GM23338 (cell line): ENCODE results near the gene CCDC152. TPM values are rescaled to one million over a fixed set of nuclear protein-coding genes. Genes with fewer than 3 reads are reported as not detected.

Source experiments
- ATAC-seq: fragments of 200-7000 bp; cut with Tn5 transposase; 3 replicates; pipeline ENCODE4 v1.9.1; 2020
- DNase-seq: peaks from one replicate; pipeline ENCODE4 v3.0.0-alpha.2; 2015; ENCODE audit warnings: low spot score
- H2AFZ ChIP-seq: fragments of 200-600 bp; sonication (generic); 2 replicates; pipeline ENCODE4 v1.8.0; 2016; ENCODE audit warnings: antibody characterized with exemption, mild to moderate bottlenecking, moderate library complexity
- H3F3A ChIP-seq: fragments of 200-600 bp; sonication (generic); replicated peaks from 2 replicates; pipeline ENCODE4 v1.8.0; 2017; ENCODE audit warnings: antibody characterized with exemption, mixed run types, low read depth
- H3K27ac ChIP-seq: fragments of 200-600 bp; sonication (generic); 2 replicates; pipeline ENCODE4 v1.6.1; 2016; ENCODE audit warnings: low read depth
- H3K27me3 ChIP-seq: fragments of 200-600 bp; sonication (generic); 2 replicates; pipeline ENCODE4 v1.8.0; 2016; ENCODE audit warnings: mild to moderate bottlenecking, mixed run types, moderate library complexity; ENCODE audit not compliant: insufficient read depth
- H3K36me3 ChIP-seq: fragments of 200-600 bp; sonication (generic); 2 replicates; pipeline ENCODE4 v1.8.0; 2016; ENCODE audit warnings: mild to moderate bottlenecking; ENCODE audit not compliant: insufficient read depth
- H3K4me1 ChIP-seq: fragments of 200-600 bp; sonication (generic); 2 replicates; pipeline ENCODE4 v1.8.0; 2016; ENCODE audit warnings: mild to moderate bottlenecking, moderate library complexity; ENCODE audit not compliant: insufficient read depth
- H3K4me2 ChIP-seq: fragments of 200-600 bp; sonication (generic); 2 replicates; pipeline ENCODE4 v1.7.1; 2017; ENCODE audit warnings: mixed run types
- H3K4me3 ChIP-seq: fragments of 200-600 bp; sonication (generic); 2 replicates; pipeline ENCODE4 v1.6.1; 2016; ENCODE audit warnings: mixed run types
- H3K79me2 ChIP-seq: fragments of 200-600 bp; sonication (generic); replicated peaks from 2 replicates; pipeline ENCODE4 v1.8.0; 2017; ENCODE audit warnings: mild to moderate bottlenecking; ENCODE audit not compliant: insufficient read depth
- H3K9me2 ChIP-seq: fragments of 200-600 bp; sonication (generic); 2 replicates; pipeline ENCODE4 v1.8.0; 2017; ENCODE audit not compliant: insufficient read depth
- H4K20me1 ChIP-seq: fragments of 200-600 bp; sonication (generic); replicated peaks from 2 replicates; pipeline ENCODE4 v1.8.0; 2017; ENCODE audit warnings: mild to moderate bottlenecking; ENCODE audit not compliant: insufficient read depth
- H3K27ac Mint-ChIP-seq: 2 replicates; pipeline ENCODE4 v1.8.0; 2020; ENCODE audit warnings: inconsistent platforms, mild to moderate bottlenecking, moderate library complexity, mixed read lengths
- H3K27me3 Mint-ChIP-seq: 3 replicates; pipeline ENCODE4 v1.8.0; 2022; ENCODE audit warnings: low read depth, mild to moderate bottlenecking, moderate library complexity, mixed read lengths, inconsistent platforms; ENCODE audit not compliant: insufficient read depth, poor library complexity
- H3K36me3 Mint-ChIP-seq: 3 replicates; pipeline ENCODE4 v1.8.0; 2021; ENCODE audit warnings: low read depth, mild to moderate bottlenecking, inconsistent platforms, moderate library complexity, mixed read lengths
- H3K4me1 Mint-ChIP-seq: 3 replicates; pipeline ENCODE4 v1.8.0; 2020; ENCODE audit warnings: mild to moderate bottlenecking, inconsistent platforms, mixed read lengths
- H3K4me3 Mint-ChIP-seq: 3 replicates; pipeline ENCODE4 v1.8.0; 2021; ENCODE audit warnings: moderate library complexity, mild to moderate bottlenecking, inconsistent platforms, mixed read lengths
- H3K9me3 Mint-ChIP-seq: 3 replicates; pipeline ENCODE4 v1.8.0; 2020; ENCODE audit warnings: moderate library complexity, mild to moderate bottlenecking, inconsistent platforms, mixed read lengths
- CTCF ChIP-seq, 2 experiments: fragments of 200-600 bp in 1 of 2; sonication (generic) in 1 of 2; conservative IDR thresholded peaks; 2 replicates each; pipeline versions ENCODE4 v1.5.1 to v1.6.1; 2016 to 2017; ENCODE audit warnings: antibody characterized with exemption in 2 of 2, low read depth in 2 of 2, mild to moderate bottlenecking in 2 of 2, moderate library complexity in 1 of 2
- ETS1 ChIP-seq: IDR thresholded peaks from 2 replicates; pipeline ENCODE4 v1.6.1; 2016; ENCODE audit warnings: antibody characterized with exemption
- EZH2phosphoT487 ChIP-seq: fragments of 200-600 bp; sonication (generic); IDR thresholded peaks from one replicate; pipeline ENCODE4 v1.8.1; 2018; ENCODE audit warnings: antibody characterized with exemption; ENCODE audit not compliant: unreplicated experiment
- NANOG ChIP-seq: IDR thresholded peaks from 2 replicates; pipeline ENCODE4 v1.6.1; 2016; ENCODE audit warnings: antibody characterized with exemption, borderline replicate concordance
- POLR2AphosphoS5 ChIP-seq: IDR thresholded peaks from 2 replicates; pipeline ENCODE4 v1.6.1; 2016; ENCODE audit warnings: antibody characterized with exemption, low read depth
- REST ChIP-seq: IDR thresholded peaks from one replicate; pipeline ENCODE4 v1.6.1; 2018; ENCODE audit warnings: antibody characterized with exemption; ENCODE audit not compliant: unreplicated experiment
- ZNF114 ChIP-seq: fragments of 250-450 bp; sonication (Bioruptor Pico); IDR thresholded peaks from 2 replicates; pipeline ENCODE4 v1.5.0; 2020; ENCODE audit warnings: mild to moderate bottlenecking, moderate library complexity
- polyA plus RNA-seq: library from polyadenylated mRNA; unstranded; fragments of >200 nt; fragmentation: Nextera tagmentation; extraction: Ambion mirVana; gene quantifications from 2 replicates; pipeline ENCODE4 v1.2.1, GENCODE V29; 2016
- total RNA-seq: library from RNA; depleted of rRNA; stranded (reverse); fragments of >200 nt; shearing (Covaris generic); gene quantifications from 2 replicates; pipeline ENCODE4 v1.2.3, GENCODE V29; 2014

The CCDC152 gene
- total and polyA plus RNA-seq, 2 experiments from 2014 or later, result 16.2 to 75.9 TPM

GRCh38 chr5:42799668-42800114, 43.1 kb downstream of the CCDC152 start:
- Histone ChIP-seq H4K20me1 (no peaks in the 10 kb centered on the region), H3K27me3 (no peaks in the 10 kb centered on the region), H3K27ac (no peak overlapping the region), H3K4me1 (no peaks in the 10 kb centered on the region), H3K79me2 (no peaks in the 10 kb centered on the region), H3K4me3 (no peak overlapping the region), H2AFZ (no peak overlapping the region), H3K9me2 (no peaks in the 10 kb centered on the region), H3K4me2 (no peak overlapping the region), H3K36me3 (peaks cover 3% of the 10 kb centered on the region; the same call in 1 of the 2 replicates), H3F3A (no peaks in the 10 kb centered on the region)
- peaks cover 18% of the 10 kb centered on the region; the same call in 2 of the 3 replicates for H3K36me3 Mint-ChIP-seq
- no peak for ATAC-seq
- DNase-seq, result no peak
- H3K27ac Mint-ChIP-seq, result no peak overlapping the region
- H3K27me3 Mint-ChIP-seq, result no peaks in the 10 kb centered on the region
- H3K4me3 Mint-ChIP-seq, result no peak overlapping the region
- TF ChIP-seq CTCF (conservative IDR thresholded peaks at IDR 0.05; ENCODE audit: low read depth in 2 of 2) (no peak), ETS1 (no peak), POLR2AphosphoS5 (no peak), NANOG (no peak), REST (no peak)
- H3K9me3 Mint-ChIP-seq, result no peaks in the 10 kb centered on the region
- H3K4me1 Mint-ChIP-seq, result no peaks in the 10 kb centered on the region

- H3K79me2 ChIP-seq, result no peaks in the 10 kb centered on the region
- no peak overlapping the region for H3K27ac ChIP-seq
- no peak overlapping the region for H3K4me3 ChIP-seq
- DNase-seq (no peak), ATAC-seq (no peak)
- no peaks in the 10 kb centered on the region for H4K20me1 ChIP-seq
- no peaks in the 10 kb centered on the region for H3K9me3 Mint-ChIP-seq
- no peaks in the 10 kb centered on the region for H3K27me3 ChIP-seq
- TF ChIP-seq EZH2phosphoT487 (no peak), CTCF (conservative IDR thresholded peaks at IDR 0.05; ENCODE audit: low read depth in 2 of 2) (no peak), ZNF114 (CRISPR knock-in tag) (no peak)
- H2AFZ ChIP-seq, result no peak overlapping the region
- no peaks in the 10 kb centered on the region for H3K27me3 Mint-ChIP-seq
- H3K4me3 Mint-ChIP-seq, result no peak overlapping the region
- H3K36me3 ChIP-seq, result no peaks in the 10 kb centered on the region; the same call in 1 of the 2 replicates
- H3K4me2 ChIP-seq, result no peak overlapping the region
- H3K4me1 ChIP-seq, result no peaks in the 10 kb centered on the region
- H3F3A ChIP-seq, result no peaks in the 10 kb centered on the region
- peaks cover 18% of the 10 kb centered on the region; the same call in 2 of the 3 replicates for H3K36me3 Mint-ChIP-seq
- no peak overlapping the region for H3K27ac Mint-ChIP-seq
- no peaks in the 10 kb centered on the region for H3K9me2 ChIP-seq
- no peaks in the 10 kb centered on the region for H3K4me1 Mint-ChIP-seq
Measured at GRCh38 chr5:42800748-42801330, 44.2 kb downstream of the CCDC152 start.
